Muscle layer of duodenum (tissue), 2 donors: ENCODE measurements around the gene FGGY.
"Not testable (repeated sequence)": the region's sequence is repeated elsewhere in the genome, so short reads cannot be mapped to it uniquely, and the experiment has no call there.

Experiments
- H3K27ac ChIP-seq: one replicate; pipeline ENCODE4 v1.7.0; 2013; ENCODE audit warnings: mild to moderate bottlenecking, low read length
- H3K27me3 ChIP-seq: one replicate; pipeline ENCODE4 v1.7.0; 2013; ENCODE audit warnings: low read depth, mild to moderate bottlenecking, control low read depth, low read length
- H3K36me3 ChIP-seq, 2 donors: one replicate each; pipeline ENCODE4 v1.7.0; 2013; ENCODE audit warnings: low read length in 2 of 2, control low read depth in 1 of 2, mild to moderate bottlenecking in 1 of 2; ENCODE audit not compliant: insufficient read depth in 2 of 2, control insufficient read depth in 1 of 2
- H3K4me1 ChIP-seq, 2 donors: one replicate each; pipeline ENCODE4 v1.7.0; 2013; ENCODE audit warnings: low read length in 2 of 2, mild to moderate bottlenecking in 2 of 2, control low read depth in 1 of 2, moderate library complexity in 1 of 2; ENCODE audit not compliant: insufficient read depth in 2 of 2, control insufficient read depth in 1 of 2
- H3K4me3 ChIP-seq, 2 donors: one replicate each; pipeline ENCODE4 v1.7.0; 2013; ENCODE audit warnings: low read length in 2 of 2, low read depth in 1 of 2, mild to moderate bottlenecking in 1 of 2
- H3K9me3 ChIP-seq, 2 donors: one replicate each; pipeline ENCODE4 v1.7.0; 2013; ENCODE audit warnings: low read length in 2 of 2, control low read depth in 1 of 2, mild to moderate bottlenecking in 1 of 2; ENCODE audit not compliant: control insufficient read depth in 1 of 2
- donor health status: healthy.

FGGY gene

DNA sequence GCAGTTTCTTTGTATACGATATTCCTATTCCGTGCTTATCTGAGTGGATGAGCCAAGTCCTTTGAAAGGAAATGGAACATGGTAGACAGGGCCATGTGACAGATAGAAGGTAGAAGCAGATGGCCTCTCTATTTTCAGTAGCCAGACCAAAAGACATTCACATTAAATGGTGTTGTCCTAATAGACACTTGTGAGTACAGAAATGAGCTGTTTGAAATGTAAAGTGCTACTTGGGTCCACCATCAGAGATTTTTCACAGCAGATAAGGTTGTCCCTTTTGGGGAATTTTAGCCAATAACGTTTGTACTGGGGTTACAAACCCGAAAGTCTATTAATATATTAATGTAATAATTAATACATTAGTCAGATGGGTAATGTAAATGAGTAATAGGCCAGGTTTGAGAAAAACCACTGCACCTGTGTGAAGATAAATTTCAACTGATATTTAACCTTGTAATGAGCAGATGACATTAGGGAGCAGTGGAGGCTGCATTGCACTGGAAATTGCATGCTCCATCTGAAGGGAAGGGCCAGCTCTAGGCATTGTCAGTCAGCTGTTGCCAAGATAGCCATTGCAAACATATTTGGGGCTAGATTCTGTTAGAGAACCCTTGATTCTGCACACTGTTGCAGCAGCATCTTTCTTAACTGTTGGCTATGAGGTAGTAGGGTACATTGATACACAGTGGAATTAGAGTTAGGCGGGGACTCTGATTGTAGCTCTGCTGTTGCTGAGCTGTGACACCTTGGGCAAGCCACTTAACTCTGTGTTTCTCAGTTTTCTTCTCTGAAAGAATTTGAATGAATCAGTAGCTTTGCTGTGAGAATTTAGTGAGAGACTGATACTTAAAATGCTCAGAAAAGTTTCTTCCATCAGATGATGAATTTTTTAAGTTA is 43.8 kb downstream of the FGGY start:
- Histone ChIP-seq H3K36me3 (no peaks in the 10 kb centered on the region), H3K4me3 (no peak overlapping the region), H3K9me3 (no peaks in the 10 kb centered on the region), H3K4me1 (no peaks in the 10 kb centered on the region), H3K27me3 (no peaks in the 10 kb centered on the region), H3K27ac (no peak overlapping the region)

DNA sequence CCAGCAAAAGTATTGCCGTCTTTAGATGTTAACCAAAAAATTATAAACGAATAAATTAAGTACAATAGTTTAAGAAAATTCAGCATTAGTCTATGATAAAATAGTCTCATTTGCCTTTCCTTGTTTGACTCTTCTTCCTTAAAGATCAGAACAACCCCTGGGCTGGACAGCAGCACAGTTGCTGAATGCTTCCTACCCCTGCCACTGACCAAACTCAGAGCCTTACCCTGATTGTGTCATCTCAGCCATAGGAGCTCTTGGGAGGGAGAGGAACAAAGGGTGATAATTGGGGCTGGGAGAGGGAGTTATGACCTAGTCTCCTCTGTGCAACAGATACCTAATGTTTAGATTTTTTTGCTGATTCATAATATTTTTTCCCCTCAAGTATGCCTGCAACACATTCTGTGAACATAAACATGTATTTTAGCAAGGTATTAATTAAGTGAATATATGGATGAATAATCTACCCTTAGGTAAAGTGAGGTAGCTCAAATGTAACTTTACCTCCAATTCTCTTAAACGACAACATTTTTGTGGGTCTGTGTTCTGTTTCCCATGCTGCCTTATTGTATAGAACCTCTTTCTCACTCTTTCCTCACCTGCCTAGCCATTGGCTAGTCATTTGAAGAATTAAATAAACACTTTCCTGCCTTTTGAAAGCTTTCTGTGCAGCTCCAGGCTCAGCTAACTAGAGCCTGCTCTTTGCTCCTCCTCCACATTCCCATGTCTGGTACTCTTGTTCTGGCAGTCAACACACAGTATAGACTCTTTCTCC is 46.1 kb downstream of the FGGY start:
- H3K4me1 ChIP-seq, result no peaks in the 10 kb centered on the region
- no peaks in the 10 kb centered on the region for H3K36me3 ChIP-seq
- no peaks in the 10 kb centered on the region for H3K9me3 ChIP-seq
- H3K27me3 ChIP-seq, result no peaks in the 10 kb centered on the region
- no peak overlapping the region for H3K27ac ChIP-seq
- H3K4me3 ChIP-seq, result no peak overlapping the region

DNA sequence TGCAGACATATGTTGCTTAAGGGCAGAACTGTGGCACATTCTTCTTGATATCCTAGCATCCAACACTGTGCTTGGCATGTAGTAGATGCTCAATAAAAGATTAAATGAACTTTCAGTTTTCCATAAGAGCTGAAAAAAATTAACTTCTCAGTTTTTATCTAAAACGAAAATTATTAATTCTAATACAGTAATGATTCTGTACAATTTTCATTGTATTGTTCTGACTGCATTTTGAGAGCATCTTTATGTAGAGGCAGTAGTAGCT is 46.6 kb downstream of the FGGY start:
- H3K4me3 ChIP-seq, result no peak overlapping the region
- no peak overlapping the region for H3K27ac ChIP-seq
- no peaks in the 10 kb centered on the region for H3K4me1 ChIP-seq
- H3K27me3 ChIP-seq, result no peaks in the 10 kb centered on the region
- H3K36me3 ChIP-seq, result no peaks in the 10 kb centered on the region
- no peaks in the 10 kb centered on the region for H3K9me3 ChIP-seq

DNA sequence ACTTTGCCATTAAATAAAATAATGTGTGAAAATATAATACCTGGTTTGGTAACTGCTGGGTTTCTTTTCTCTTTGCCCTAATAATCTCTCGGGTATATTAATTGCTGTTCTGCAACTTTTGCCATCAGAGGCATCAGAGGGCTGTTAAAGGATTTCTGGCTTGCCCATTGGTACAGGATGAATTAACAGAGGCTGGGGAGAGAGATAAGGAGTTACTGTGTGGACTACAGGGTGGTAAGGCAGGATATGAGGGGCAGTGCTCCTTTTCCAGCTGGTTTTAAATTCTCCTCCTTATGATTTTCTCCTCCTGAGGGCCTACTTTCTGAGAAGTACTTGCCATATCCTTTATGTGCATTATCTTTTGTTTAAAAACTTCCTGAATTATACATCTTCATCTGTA is 48.3 kb downstream of the FGGY start:
- Histone ChIP-seq H3K4me1 (no peaks in the 10 kb centered on the region), H3K27ac (no peak overlapping the region), H3K9me3 (no peaks in the 10 kb centered on the region), H3K27me3 (no peaks in the 10 kb centered on the region), H3K36me3 (no peaks in the 10 kb centered on the region), H3K4me3 (no peak overlapping the region)

DNA sequence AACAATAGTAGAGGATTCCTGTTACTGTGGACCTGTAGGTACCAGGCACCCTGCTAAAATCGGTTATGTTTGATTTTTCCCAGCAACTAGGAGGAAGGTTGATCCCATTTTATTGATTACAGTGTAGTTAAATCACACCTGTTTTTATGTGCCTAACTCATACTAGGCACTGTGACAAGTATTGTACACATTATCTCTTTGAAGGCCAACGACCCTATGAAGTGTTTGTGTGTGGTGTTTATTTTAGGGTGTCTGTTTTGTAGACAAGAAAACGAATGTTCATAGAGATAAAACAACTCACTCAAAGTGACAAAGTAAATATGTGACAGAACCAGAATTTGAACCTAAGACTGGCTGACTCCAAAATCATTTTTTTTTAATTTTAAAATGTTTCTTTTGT is 49.5 kb downstream of the FGGY start:
- Histone ChIP-seq H3K4me1 (no peaks in the 10 kb centered on the region), H3K9me3 (no peaks in the 10 kb centered on the region), H3K4me3 (no peak overlapping the region), H3K36me3 (no peaks in the 10 kb centered on the region), H3K27me3 (no peaks in the 10 kb centered on the region), H3K27ac (no peak overlapping the region)

DNA sequence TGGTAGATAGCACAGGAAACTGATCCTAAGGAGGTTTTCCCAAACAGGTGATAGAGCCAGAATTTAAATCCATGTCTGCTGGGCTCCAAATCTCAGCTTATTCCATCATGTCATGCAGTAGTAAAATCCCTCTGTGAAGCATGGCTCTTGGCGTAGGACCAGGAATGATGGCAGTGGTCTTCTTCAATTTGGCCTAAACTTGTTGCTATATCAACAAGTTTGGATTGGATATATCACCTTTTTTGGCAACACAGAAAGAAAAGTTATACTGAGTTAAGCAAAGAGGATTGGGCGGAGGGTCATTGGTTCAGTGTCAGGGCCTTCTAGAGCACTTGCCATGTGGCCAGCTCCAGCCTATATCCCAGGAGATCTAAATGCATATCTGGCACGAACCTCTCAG is 52.2 kb downstream of the FGGY start:
- Histone ChIP-seq H3K9me3 (no peaks in the 10 kb centered on the region), H3K4me1 (no peaks in the 10 kb centered on the region), H3K4me3 (no peak overlapping the region), H3K27me3 (no peaks in the 10 kb centered on the region), H3K27ac (no peak overlapping the region), H3K36me3 (no peaks in the 10 kb centered on the region)

DNA sequence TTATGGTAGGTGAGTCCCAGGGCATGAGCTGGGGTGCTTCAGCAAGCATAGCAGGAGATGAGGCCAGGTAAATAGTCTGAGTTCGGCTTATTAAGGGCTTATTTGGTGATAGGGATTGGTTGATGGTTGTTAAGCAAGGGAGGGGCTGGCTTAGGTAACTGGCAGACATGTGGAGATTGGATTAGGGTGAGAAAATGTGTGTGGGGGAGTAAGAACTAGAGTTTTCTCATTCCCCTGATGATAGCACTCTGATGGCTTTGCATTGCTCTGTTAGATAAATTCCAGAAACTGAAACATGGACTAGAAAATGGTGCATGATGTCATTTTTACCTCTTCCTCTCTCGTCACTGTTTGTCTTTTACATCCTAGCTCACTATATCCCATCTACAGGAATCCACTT is 53.6 kb downstream of the FGGY start:
- Histone ChIP-seq H3K27me3 (no peaks in the 10 kb centered on the region), H3K27ac (no peak overlapping the region)

DNA sequence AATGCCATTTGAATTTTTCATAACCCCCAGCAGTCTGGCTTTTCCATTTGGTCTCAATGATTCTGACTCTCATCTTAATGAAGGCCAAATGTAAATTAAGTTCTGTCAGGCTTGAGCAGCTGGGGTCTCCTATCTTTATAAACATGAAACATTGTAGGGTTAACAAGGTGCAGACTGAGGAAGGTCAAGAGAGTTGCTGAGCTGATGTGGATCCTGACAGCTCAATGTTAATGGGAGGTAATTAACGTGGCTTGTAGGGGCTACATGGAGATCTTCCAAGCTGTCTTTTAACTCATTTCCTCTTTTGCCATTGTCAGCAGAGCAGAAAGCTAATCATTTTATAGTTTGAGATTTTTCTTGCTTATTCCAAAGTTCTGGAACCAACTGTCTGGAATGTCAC is 55.2 kb downstream of the FGGY start:
- Histone ChIP-seq H3K27ac (no peak overlapping the region), H3K9me3 (no peaks in the 10 kb centered on the region), H3K4me1 (peaks cover 0 to 12% of the 10 kb centered on the region in 2 donors), H3K4me3 (no peak overlapping the region), H3K36me3 (no peaks in the 10 kb centered on the region), H3K27me3 (no peaks in the 10 kb centered on the region)

More for the DNA sequence above, 53.6 kb downstream of the FGGY start:
- Histone ChIP-seq H3K36me3 (no peaks in the 10 kb centered on the region), H3K9me3 (no peaks in the 10 kb centered on the region), H3K4me3 (no peak overlapping the region), H3K4me1 (peaks cover 0 to 11% of the 10 kb centered on the region in 2 donors)

DNA sequence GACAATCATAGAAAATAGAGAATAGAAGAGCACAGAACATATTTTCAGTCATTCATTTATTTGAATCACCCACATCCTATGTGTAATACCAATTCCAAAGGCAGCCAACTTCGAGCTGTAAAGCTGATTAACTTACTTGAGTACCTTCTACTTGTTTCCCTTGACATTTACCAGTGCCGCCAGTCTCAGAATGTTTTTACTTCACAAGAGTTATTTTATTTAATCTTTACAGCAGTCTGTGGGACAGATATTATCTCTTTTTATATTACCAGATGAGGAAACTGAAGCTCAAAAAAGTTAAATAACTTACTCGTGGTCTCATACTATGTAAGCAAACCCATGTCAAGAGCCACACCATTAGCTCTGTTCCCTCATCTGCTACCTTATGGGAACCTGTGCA is 56.6 kb downstream of the FGGY start:
- Histone ChIP-seq H3K4me1 (peaks cover 0 to 12% of the 10 kb centered on the region in 2 donors), H3K27ac (no peak overlapping the region), H3K36me3 (no peaks in the 10 kb centered on the region), H3K4me3 (no peak overlapping the region), H3K27me3 (no peaks in the 10 kb centered on the region), H3K9me3 (no peaks in the 10 kb centered on the region)

DNA sequence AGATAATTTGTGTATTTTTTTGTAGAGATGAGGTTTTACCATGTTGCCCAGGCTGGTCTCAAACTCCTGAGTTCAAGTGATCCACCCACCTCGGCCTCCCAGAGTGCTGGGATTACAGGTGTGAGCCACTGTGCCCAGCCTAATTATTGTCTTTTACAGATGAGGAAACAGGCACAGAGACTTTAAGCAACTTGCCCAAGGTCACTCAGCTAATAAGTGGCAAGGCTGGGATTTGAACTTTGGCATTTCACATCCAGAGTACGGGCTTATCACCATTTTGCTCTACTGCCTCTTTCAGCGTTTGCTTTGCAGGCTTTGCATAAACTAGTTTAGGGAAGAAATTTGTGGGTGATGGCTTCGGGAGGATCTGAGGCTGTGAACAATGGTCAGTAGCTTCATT is 57.3 kb downstream of the FGGY start:
- H3K4me1 ChIP-seq, result peaks cover 0 to 12% of the 10 kb centered on the region in 2 donors
- not testable (repeated sequence) for H3K4me3 ChIP-seq, H3K36me3 ChIP-seq, H3K9me3 ChIP-seq, H3K27me3 ChIP-seq, H3K27ac ChIP-seq

DNA sequence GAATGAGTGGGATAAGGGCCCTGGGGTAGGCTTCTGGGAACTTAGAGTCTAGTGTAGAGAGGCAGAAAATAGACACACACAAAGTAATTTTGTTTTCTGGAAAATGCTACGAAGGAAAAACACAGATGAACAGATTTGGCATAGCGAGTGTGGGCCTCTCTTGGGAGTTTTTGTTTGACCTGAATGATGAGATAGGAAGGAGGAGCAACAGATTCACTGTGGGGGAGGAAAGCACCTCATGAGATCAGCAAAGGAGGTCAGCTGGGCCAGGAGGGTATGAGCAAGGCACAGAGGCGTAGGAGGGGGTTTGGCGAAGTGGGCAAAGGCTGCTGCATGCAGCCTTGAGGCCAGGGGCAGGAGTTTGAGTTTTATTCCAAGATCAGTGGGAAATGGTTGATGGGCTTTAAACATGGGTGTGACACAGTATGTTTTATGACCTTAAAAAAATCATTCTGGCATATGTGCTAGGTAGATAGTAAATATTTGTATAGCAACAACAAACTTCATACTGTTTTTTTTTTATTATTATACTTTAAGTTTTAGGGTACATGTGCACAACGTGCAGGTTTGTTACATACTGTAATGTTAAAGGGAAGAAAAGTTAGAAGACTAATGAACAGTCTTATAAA is 57.9 kb downstream of the FGGY start:
- no peaks in the 10 kb centered on the region for H3K27me3 ChIP-seq
- no peak overlapping the region for H3K27ac ChIP-seq
- H3K9me3 ChIP-seq, result no peaks in the 10 kb centered on the region
- H3K4me1 ChIP-seq, result peaks cover 0 to 12% of the 10 kb centered on the region in 2 donors
- no peaks in the 10 kb centered on the region for H3K36me3 ChIP-seq
- H3K4me3 ChIP-seq, result no peak overlapping the region
